Erythroblast (primary cell): ENCODE measurements around the gene GRIK1.

Experiments used
- GATA1 ChIP-seq: IDR thresholded peaks from 2 replicates; pipeline ENCODE4 v1.6.1; 2011; ENCODE audit warnings: low read depth, mild to moderate bottlenecking, control low read depth, low read length, moderate library complexity
- POLR2A ChIP-seq: IDR thresholded peaks from 2 replicates; pipeline ENCODE4 v1.6.1; 2011; ENCODE audit warnings: mild to moderate bottlenecking, low read length

GRCh38 chr21:29650523-29651022 is 289.2 kb downstream of the GRIK1 start:
- TF ChIP-seq POLR2A (no peak), GATA1 (no peak)
